Effector CD4-positive, alpha-beta T cell (primary cell): ENCODE measurements around the gene GNAL.
"Not testable (repeated sequence)": the region's sequence is repeated elsewhere in the genome, so short reads cannot be mapped to it uniquely, and the experiment has no call there.

Source experiments
- DNase-seq: peaks from one replicate; pipeline ENCODE4 v3.0.0-alpha.2; 2020
- total RNA-seq: gene quantifications from one replicate; lab custom pipeline; 2026; lab: John Stamatoyannopoulos, UW

Gene GNAL
- total RNA-seq, result 3.8 reads per million, percentile 14 among the genes with 10 or more reads in this experiment

GRCh38 chr18:11688972-11689668 is at the start of gene GNAL:
Gene GNAL (plus strand): TSS chr18:11689264. CDS start chr18:11689564, 300 bp downstream.
- DNase-seq, result no peak

DNA sequence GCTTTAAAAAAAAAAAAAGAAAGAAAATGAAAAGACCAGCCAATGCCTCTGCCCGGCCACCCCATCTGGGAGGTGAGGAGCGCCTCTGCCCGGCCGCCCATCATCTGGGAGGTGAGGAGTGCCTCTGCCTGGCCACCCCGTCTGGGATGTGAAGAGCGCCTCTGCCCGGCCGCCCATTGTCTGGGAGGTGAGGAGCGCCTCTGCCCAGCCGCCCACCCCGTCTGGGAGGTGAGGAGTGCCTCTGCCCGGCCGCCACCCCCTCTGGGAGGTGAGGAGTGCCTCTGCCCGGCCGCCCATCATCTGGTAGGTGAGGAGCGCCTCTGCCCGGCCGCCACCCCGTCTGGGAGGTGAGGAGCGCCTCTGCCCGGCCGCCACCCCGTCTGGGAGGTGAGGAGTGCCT is 41.8 kb upstream of the GNAL start:
- DNase-seq, result not testable (repeated sequence)

- not testable (repeated sequence) for DNase-seq
Measured at GRCh38 chr18:11647804-11648203, 41.3 kb upstream of the GNAL start.

- DNase-seq, result no peak
Measured at GRCh38 chr18:11649839-11650238, 39.2 kb upstream of the GNAL start.

GRCh38 chr18:11651899-11652298 is 37.2 kb upstream of the GNAL start:
- no peak for DNase-seq

DNA sequence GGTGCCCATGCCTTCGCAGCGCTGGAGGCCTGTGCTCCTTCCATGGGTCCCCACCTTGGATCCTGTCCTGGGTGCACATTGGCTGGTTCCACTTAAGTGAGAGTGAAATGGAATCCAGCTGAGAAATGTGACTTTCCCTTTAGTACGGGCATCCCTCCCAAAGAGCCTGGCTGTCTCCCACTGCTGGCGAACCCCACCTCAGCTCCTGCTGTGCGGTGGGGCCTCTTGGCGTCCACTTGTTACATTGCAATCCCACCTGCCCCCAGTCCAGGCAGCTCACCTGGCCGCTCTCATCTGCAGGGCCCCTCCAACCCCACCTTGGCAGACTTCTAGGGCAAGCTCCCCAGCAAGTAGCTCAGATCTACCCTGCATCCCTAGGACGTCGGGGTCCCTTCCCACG is 35.5 kb upstream of the GNAL start:
- DNase-seq, result no peak

GRCh38 chr18:11654736-11655605 is 34.1 kb upstream of the GNAL start:
- DNase-seq, result no peak

- no peak for DNase-seq
Measured at GRCh38 chr18:11655606-11655932, 33.5 kb upstream of the GNAL start.

- DNase-seq, result no peak
Measured at GRCh38 chr18:11657152-11657551, 31.9 kb upstream of the GNAL start.

DNA sequence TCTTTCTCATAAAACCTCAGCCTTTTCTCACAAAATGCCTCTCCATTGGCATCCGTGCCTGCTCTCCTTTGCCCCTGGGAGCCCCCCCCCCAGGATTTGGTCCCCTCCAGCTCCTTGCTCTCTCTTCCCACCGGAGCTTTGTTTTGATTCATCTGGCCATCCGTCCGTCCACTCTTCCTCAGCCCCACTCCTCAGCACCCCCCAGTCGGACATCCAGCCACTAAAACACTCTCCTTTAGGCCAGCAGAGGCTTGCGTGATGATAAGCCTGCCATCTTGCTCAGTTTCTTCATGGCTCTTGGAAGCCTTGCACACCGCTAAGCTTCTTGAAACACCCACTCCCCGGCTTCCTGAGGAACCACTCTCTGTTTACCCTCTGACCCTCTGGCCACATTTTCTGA is 31.5 kb upstream of the GNAL start:
- no peak for DNase-seq

DNA sequence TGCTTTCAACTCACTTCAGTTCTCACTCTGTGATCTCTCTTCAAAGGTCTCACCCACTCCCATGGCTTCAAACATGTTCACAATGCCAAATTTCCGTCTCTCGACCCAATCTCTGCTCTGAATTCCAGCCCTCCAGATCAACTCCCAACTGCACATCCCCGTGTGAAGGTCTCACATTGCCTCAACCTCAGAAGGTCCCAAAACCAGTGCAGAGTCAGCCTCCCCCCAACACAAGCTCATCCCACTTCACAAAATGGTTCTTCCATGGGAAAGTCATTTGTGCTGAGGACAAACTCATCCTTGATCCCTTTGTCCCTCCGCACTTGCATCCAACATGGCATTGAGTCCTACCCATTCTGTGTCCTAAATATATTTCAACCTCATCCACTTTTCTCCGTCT is 31.0 kb upstream of the GNAL start:
- DNase-seq, result no peak

DNA sequence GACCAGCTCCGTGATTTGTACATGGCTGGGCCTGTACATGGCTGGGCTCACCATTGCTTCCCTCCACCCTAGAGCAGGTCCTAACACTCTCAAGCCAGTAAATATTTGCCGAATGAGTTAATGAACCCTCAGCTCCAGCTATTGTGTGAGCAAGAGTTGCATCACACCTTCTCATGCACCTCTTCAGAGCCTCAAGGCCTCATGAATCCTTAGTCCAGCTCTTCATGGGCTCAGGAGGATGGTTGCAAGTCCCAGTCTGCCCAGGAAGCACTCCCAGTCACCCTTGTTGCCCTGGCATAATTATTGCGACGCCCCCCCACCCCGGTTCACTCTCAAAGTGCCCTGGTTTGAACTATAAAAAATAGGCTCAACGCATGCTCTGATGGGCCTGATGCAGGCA is 30.1 kb upstream of the GNAL start:
- no peak for DNase-seq

DNA sequence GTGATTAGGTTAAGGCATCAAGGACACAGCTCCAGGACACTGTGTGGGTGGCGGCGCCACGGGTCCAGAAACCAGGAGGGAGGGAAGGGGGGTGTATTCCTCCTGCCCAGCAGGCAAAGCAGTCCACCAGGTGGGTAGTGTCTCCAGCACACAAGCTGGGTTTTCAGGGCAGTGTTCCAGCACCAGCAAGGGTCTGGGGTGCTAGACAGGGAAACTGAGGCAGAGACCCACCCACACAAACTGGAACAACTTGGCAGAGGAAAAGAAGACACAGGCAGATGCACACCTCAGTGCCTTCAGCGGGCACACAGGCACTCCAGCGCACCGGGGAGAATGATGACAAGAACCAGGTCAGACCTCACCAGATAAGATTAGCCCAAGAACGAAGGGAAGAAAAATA is 28.4 kb upstream of the GNAL start:
- DNase-seq, result no peak

DNA sequence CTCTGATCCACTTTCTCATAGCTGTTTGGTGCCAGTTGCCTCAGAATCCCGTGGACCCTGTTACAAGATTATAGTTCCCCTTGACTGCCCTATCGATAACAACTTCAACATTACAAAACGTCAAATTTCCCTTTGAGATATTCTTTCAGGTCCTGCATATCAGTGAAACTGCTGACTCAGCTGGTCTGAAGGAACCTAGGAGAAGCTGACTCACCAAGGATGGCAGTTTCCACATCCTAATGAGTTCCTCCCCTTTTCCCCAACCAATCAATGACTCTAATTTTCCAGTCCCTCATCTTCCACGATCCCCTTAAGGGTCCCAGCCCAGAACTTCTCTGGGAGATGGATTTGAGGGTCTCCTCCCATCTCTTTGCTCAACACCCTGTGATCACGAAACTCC is 27.6 kb upstream of the GNAL start:
- DNase-seq, result no peak

DNA sequence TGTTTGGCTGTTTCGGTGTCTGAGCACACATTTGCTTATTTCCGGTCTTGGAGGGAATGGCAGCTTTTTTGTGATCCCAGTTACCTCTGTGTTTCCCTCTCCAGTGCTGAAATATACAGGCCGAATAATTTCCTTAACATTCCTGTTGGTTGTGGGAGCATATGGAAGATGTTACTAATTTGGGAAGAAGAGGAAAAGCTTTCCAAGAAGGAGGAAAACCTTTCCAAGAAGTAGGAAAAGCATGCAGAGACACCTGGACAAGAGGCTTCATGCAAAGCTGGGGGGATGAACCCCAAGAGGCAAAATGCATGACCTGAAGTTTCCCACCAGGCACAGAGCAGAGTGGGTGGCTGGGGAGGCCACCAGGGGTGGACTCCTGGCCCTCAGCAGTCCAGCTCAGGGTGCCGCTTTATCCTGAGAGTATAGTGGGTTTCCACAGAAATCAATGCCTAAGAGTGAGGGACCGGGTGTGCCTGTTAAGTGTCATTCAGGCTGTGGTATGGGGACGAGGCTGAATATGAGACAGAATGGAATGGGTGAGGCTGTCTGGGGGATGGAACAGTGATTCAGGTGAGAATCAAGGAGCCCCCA is 25.5 kb upstream of the GNAL start:
- no peak for DNase-seq

- no peak for DNase-seq
Measured at GRCh38 chr18:11664286-11664685, 24.8 kb upstream of the GNAL start.

- DNase-seq, result no peak
Measured at GRCh38 chr18:11665146-11665545, 23.9 kb upstream of the GNAL start.

DNA sequence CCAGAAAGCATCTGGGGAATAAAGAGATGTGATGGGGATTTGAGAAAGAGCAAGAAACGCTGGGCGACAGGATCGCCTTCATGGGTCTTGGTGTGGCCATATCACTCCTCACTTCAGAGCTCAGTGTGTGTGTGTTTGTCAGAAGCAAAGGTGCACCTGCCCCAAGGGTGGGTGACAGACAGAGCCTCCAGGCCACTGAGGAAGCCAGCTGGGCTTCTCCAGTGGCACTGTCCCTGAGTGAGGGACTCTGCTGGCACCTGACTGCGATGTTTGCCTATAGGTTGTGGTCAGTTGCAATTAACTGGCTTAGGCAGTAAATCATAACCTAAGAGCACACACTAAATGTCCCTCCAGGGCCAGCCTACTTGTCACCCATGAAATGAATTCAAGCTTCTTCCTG is 23.5 kb upstream of the GNAL start:
- DNase-seq, result no peak

- no peak for DNase-seq
Measured at GRCh38 chr18:11666176-11666575, 22.9 kb upstream of the GNAL start.

DNA sequence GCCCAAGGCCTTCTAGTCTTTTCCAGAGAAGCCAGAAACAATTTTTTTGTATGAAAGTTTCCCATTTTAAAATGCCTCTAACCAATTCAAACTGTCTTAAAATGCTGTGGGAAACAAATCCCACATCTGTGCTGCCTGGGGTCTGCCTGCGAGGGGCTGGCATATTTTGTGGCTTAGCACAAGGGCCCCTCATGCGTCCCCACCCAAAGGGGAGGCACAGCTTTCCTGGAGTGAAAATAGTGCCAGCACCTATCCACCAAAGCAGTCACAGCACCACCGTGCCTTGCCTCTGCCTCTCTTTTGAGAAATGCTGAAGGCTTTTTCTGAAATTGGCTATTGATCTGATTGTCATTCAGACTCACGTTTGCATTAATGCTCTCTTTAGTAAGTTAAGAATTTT is 22.2 kb upstream of the GNAL start:
- no peak for DNase-seq

DNA sequence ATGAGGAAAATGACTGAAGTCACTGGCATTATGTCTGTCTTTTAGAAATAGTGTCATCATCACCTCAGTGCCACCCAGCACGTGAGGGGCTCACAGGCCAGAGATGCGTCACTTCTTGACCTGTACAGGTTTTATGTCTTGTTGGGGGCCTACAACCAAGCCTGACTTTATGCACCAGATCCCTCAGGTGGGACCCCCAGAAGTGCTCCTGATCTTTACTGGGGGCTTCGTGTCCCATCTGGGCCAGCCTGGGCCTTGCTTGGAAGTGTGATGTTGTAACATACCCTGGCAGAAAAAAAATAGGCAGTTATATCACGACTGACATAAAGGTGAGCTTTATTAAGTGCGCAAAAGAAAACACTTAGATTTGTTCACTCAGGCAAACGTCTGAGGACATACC is 21.5 kb upstream of the GNAL start:
- DNase-seq, result no peak

- no peak for DNase-seq
Measured at GRCh38 chr18:11668441-11669169, 20.5 kb upstream of the GNAL start.

- no peak for DNase-seq
Measured at GRCh38 chr18:11669271-11669947, 19.7 kb upstream of the GNAL start.
